AG09309 (cell line): Measurements from ENCODE around the gene VPS36.
"Not testable (repeated sequence)": the region's sequence is repeated elsewhere in the genome, so short reads cannot be mapped to it uniquely, and the experiment has no call there.

ENCODE experiments used
- DNase-seq: peaks from one replicate; pipeline ENCODE4 v3.0.0-alpha.2; 2010; ENCODE audit warnings: low read depth
- H3K4me3 ChIP-seq: 2 replicates; pipeline ENCODE4 v1.5.1; 2011; ENCODE audit warnings: mild to moderate bottlenecking, low read depth, low read length, moderate library complexity; ENCODE audit not compliant: control insufficient read depth
- TF ChIP-seq, protein P1 (sequence below): IDR thresholded peaks from 2 replicates; pipeline ENCODE4 v1.5.1; 2011; ENCODE audit warnings: mild to moderate bottlenecking, low read depth, low read length, inconsistent platforms; ENCODE audit not compliant: insufficient read depth, control insufficient read depth; ENCODE audit errors: missing control alignments

Gene VPS36

DNA sequence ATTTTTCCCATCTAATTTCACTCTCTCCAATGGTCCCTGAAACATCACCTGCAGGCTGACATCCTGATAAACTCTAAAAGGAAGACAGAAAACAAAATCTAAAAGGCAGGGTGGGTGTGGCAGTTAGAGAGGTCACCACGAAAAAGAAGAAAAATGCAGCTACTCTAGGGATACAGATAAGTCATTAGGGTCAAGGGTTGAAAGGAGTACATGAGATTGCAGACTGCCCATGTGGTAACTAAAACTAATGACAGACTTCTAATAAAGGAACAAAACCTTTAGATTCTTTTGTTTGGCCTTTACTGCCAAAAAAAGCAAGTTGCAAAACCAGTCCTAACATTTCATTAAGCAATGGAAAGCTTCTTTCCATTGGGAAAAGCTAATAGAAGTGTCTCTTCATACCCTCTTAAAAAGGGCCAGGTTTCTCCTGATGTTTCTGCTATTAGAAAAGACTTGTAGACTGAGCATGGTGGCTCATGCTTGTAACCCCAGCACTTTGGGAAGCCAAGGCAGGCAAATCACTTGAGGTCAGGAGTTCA is 75.5 kb downstream of the VPS36 start:
- H3K4me3 ChIP-seq, result no peak overlapping the region
- TF ChIP-seq, protein P1, sequence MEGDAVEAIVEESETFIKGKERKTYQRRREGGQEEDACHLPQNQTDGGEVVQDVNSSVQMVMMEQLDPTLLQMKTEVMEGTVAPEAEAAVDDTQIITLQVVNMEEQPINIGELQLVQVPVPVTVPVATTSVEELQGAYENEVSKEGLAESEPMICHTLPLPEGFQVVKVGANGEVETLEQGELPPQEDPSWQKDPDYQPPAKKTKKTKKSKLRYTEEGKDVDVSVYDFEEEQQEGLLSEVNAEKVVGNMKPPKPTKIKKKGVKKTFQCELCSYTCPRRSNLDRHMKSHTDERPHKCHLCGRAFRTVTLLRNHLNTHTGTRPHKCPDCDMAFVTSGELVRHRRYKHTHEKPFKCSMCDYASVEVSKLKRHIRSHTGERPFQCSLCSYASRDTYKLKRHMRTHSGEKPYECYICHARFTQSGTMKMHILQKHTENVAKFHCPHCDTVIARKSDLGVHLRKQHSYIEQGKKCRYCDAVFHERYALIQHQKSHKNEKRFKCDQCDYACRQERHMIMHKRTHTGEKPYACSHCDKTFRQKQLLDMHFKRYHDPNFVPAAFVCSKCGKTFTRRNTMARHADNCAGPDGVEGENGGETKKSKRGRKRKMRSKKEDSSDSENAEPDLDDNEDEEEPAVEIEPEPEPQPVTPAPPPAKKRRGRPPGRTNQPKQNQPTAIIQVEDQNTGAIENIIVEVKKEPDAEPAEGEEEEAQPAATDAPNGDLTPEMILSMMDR, result no peak
- DNase-seq, result no peak

DNA sequence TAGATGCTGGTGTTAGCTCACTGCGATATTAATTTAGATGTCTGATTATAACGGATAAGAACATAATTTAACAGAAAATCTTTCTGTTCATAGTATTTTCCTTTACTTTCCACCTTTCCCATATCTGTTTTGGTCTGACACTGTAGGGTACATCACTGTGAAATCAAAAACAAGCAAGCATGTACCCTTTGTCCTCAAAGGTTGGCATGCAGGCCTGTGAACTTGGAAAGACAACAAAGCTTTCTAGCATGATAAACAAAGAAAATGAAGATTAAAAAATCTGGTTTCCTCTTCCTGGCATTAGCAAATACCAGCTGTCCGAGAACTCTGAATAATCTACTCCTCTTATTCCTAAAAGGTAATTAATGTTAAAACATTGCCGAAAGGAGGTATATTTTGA is 76.0 kb downstream of the VPS36 start:
- DNase-seq, result no peak
- TF ChIP-seq, protein P1, result no peak

DNA sequence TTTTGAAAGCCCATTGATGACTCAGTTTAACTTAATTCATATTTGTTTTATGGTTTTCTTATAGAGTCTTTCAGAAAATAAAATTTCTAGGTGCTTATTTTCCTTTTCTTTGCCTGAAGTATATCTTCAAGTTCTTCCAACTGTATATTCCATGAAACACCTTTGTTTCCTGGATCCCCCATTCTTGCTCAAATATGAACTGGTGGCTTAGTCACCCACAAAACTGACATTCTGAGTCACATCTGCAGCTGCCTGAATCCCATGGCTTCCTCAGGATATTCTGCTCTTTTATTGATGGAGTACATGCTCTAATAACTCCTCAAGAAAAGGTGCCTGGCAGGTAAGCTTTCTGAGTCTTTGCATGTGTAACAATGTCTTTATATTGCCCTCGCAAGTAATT is 77.2 kb downstream of the VPS36 start:
- not testable (repeated sequence) for H3K4me3 ChIP-seq, DNase-seq

More for the DNA sequence above, 76.0 kb downstream of the VPS36 start:
- no peak overlapping the region for H3K4me3 ChIP-seq

DNA sequence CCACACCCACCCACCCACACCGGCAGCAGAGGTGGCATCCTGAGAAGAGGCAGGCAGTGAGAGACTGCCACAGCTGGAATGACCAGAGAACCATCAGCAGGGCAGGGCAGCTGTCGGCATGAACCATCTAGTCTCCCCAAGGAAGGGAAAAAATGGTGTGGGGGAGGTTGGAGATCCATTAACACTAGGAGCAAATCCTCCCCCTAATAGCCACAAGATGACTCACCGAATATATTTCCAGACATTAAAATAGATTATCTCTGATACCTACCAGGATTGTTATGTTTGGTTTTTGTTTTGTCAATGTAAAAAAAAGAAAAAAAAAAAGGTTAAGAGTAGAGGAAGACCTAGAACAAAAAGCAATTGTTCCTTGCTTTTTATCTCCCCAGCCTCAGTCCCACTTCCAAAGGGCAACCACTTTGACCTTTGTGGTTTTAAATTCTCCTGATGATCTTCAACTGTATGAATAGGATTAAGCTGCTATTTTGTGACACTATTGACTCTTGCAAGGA is 78.6 kb downstream of the VPS36 start:
- H3K4me3 ChIP-seq, result no peak overlapping the region
- no peak for DNase-seq
- TF ChIP-seq, protein P1, result no peak

DNA sequence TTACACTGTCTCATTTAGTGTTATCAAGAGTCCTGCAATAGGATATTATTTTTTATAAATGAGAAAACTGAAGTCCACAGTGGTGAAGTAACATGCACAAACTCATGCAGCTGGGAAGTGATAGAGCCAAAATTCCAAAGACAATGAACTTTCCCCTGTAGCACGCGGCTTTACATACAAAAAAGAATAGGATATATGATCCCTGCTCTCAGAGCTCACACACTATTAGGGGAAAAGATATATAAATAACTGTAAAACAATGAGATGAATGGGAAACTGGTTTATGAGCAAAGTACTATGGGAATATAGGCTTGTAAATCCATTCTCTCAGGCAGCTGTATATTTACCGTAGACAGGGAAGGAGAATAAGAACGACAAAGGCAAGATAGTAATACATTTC is 84.1 kb downstream of the VPS36 start:
- DNase-seq, result no peak
- TF ChIP-seq, protein P1, result no peak
- no peak overlapping the region for H3K4me3 ChIP-seq
